Ovary (tissue), 9 donors: ENCODE results near the gene ENTPD8. TPM values are rescaled to one million over a fixed set of nuclear protein-coding genes. Genes with fewer than 3 reads are reported as not detected.

Source experiments
- DNase-seq, 5 donors: peaks; one replicate each; pipeline ENCODE4 v3.0.0-alpha.2; 2019 to 2020
- H3K27ac ChIP-seq, 2 donors: fragments of 200-600 bp; one replicate each; pipeline versions ENCODE4 v1.5.1 to v1.8.0; 2019 to 2022
- H3K27me3 ChIP-seq: fragments of 200-600 bp; one replicate; pipeline ENCODE4 v1.8.0; 2022
- H3K36me3 ChIP-seq: fragments of 200-600 bp; sonication (generic); one replicate; pipeline ENCODE4 v1.5.1; 2019
- H3K4me1 ChIP-seq: one replicate; pipeline ENCODE4 v1.8.1; 2013; ENCODE audit warnings: mild to moderate bottlenecking, moderate library complexity; ENCODE audit not compliant: insufficient read depth
- H3K4me3 ChIP-seq: fragments of 200-600 bp; sonication (generic); one replicate; pipeline ENCODE4 v1.5.1; 2017
- H3K9me3 ChIP-seq, 2 donors: fragments of 200-600 bp in 1 of 2; sonication (generic) in 1 of 2; one replicate each; pipeline versions ENCODE4 v1.5.1 to v1.8.1; 2013 to 2019; ENCODE audit warnings: mild to moderate bottlenecking in 1 of 2, moderate library complexity in 1 of 2
- CTCF ChIP-seq, 3 donors: fragments of 450-650 bp in 2 of 3; fragments of 200-600 bp in 1 of 3; IDR thresholded peaks; one replicate each; pipeline versions ENCODE4 v1.5.1 to v1.8.0; 2016 to 2022; ENCODE audit warnings: antibody characterized with exemption in 3 of 3, mild to moderate bottlenecking in 1 of 3
- EP300 ChIP-seq: sonication (generic); formaldehyde crosslinking; IDR thresholded peaks from one replicate; pipeline ENCODE4 v1.6.1; 2017; ENCODE audit warnings: antibody characterized with exemption
- POLR2A ChIP-seq: fragments of 450-650 bp; IDR thresholded peaks from one replicate; pipeline ENCODE4 v1.6.1; 2017; ENCODE audit warnings: antibody characterized with exemption, mild to moderate bottlenecking, moderate library complexity
- WGBS, 3 donors: extraction: QIAGEN DNeasy Blood & Tissue Kit in 1 of 3; methylation state at CpG; one replicate each; pipeline versions ENCODE4 v1.1.5 to v1.1.7; 2013 to 2017; 5-methylcytosine and 5-hydroxymethylcytosine counted together
- intact Hi-C, 4 donors: fragments of 100-400 bp; cut with DNase I; formaldehyde crosslinking; loops; one replicate each; pipeline versions ENCODE4 v1.11.0 to v1.15.1; 2022 to 2023
- polyA plus RNA-seq, 2 donors: library from polyadenylated mRNA; stranded (reverse); fragments of 200-250 nt in 1 of 2; fragments of 350-450 nt in 1 of 2; fragmentation: Illumina TruSeq in 1 of 2; extraction: RNeasy Lipid Tissue Mini Kit (QIAGEN cat#74804) in 1 of 2; gene quantifications; one replicate each; pipeline ENCODE4 v1.2.3, GENCODE V29; 2013 to 2014
- total RNA-seq, 7 donors: library from RNA; depleted of rRNA in 2 of 7; stranded (reverse); fragments of >200 nt in 2 of 7; fragmentation: NEBNext Ultra II Directional in 3 of 7; extraction: Animal tissue kit (Norgen Biotek cat#: 25700) in 3 of 7; gene quantifications; one replicate each; pipeline versions ENCODE4 v1.1.0 to v1.2.4, GENCODE V29; 2016 to 2023
- donor health status: DM: no; HTN: no; CAD: no; lungs with moderate emphysema.
- donor health status: DM: no; HTN: no; CAD: no.
- donor health status: Bipolar disorder and iron deficiency.
- donor health status: DM: yes; HTN: yes; CAD: no.
- donor health status: DM: no; HTN: no; CAD: no.
- donor health status: DM: yes; HTN: yes; CAD: no.

ENTPD8 gene
- total and polyA plus RNA-seq, 9 donors, result 0.10 to 0.57 (median 0.17) TPM; not detected in 3

- TF ChIP-seq CTCF (IDR thresholded peaks at IDR 0.05) (no peak), POLR2A (no peak), EP300 (no peak)
- intact Hi-C loops, result no loop called here
- H3K27ac ChIP-seq, result no peak overlapping the region
- WGBS, 3 donors, result 81 to 83% (median 81%) methylated on average over 10 to 11 of the region's 11 CpGs
- no peaks in the 10 kb centered on the region for H3K27me3 ChIP-seq
- peaks cover 4% of the 10 kb centered on the region for H3K4me1 ChIP-seq
- H3K9me3 ChIP-seq, result no peaks in the 10 kb centered on the region
- no peaks in the 10 kb centered on the region for H3K36me3 ChIP-seq
- no peak overlapping the region for H3K4me3 ChIP-seq
- DNase-seq, result no peak
These were observed 38.4 kb downstream of the ENTPD8 start for GRCh38 chr9:137402746-137403145.

- TF ChIP-seq POLR2A (no peak), EP300 (no peak), CTCF (IDR thresholded peaks at IDR 0.05) (no peak)
- H3K9me3 ChIP-seq, result no peaks in the 10 kb centered on the region
- no peaks in the 10 kb centered on the region for H3K36me3 ChIP-seq
- intact Hi-C loops, result no loop called here
- no peaks in the 10 kb centered on the region for H3K27me3 ChIP-seq
- WGBS, 3 donors, result 95 to 97% (median 96%) methylated on average over 60 of the region's 60 CpGs
- no peak overlapping the region for H3K27ac ChIP-seq
- no peaks in the 10 kb centered on the region for H3K4me1 ChIP-seq
- no peak overlapping the region for H3K4me3 ChIP-seq
- DNase-seq, result no peak
These were observed 42.3 kb downstream of the ENTPD8 start for GRCh38 chr9:137398561-137399468.

- no peak overlapping the region for H3K4me3 ChIP-seq
- no peak for DNase-seq
- H3K4me1 ChIP-seq, result no peaks in the 10 kb centered on the region
- no peak overlapping the region for H3K27ac ChIP-seq
- H3K36me3 ChIP-seq, result no peaks in the 10 kb centered on the region
- no peaks in the 10 kb centered on the region for H3K9me3 ChIP-seq
- intact Hi-C loops, result no loop called here
- H3K27me3 ChIP-seq, result no peaks in the 10 kb centered on the region
- no peak for TF ChIP-seq CTCF (IDR thresholded peaks at IDR 0.05)
- 95 to 97% (median 97%) methylated on average over 20 of the region's 20 CpGs for WGBS, 3 donors
These were observed 43.3 kb downstream of the ENTPD8 start for GRCh38 chr9:137397675-137398423.

GRCh38 chr9:137396634-137397367 is 44.4 kb downstream of the ENTPD8 start:
- intact Hi-C loops, result no loop called here
- 93 to 94% (median 93%) methylated on average over 26 of the region's 26 CpGs for WGBS, 3 donors
- H3K36me3 ChIP-seq, result no peaks in the 10 kb centered on the region

More at GRCh38 chr9:137396634-137397367, 44.4 kb downstream of the ENTPD8 start:
- DNase-seq, result no peak
- H3K4me3 ChIP-seq, result no peak overlapping the region
- H3K9me3 ChIP-seq, result no peaks in the 10 kb centered on the region
- no peaks in the 10 kb centered on the region for H3K27me3 ChIP-seq
- no peaks in the 10 kb centered on the region for H3K4me1 ChIP-seq
- TF ChIP-seq EP300 (no peak), POLR2A (no peak)
- H3K27ac ChIP-seq, result no peak overlapping the region
